LNCAP (cell line): ENCODE data around the gene KRT84.

Source experiments
- CTCF ChIP-seq: fragments of 450-650 bp; IDR thresholded peaks from 2 replicates; pipeline ENCODE4 v1.5.1; 2017; ENCODE audit warnings: mild to moderate bottlenecking

Gene KRT84

DNA sequence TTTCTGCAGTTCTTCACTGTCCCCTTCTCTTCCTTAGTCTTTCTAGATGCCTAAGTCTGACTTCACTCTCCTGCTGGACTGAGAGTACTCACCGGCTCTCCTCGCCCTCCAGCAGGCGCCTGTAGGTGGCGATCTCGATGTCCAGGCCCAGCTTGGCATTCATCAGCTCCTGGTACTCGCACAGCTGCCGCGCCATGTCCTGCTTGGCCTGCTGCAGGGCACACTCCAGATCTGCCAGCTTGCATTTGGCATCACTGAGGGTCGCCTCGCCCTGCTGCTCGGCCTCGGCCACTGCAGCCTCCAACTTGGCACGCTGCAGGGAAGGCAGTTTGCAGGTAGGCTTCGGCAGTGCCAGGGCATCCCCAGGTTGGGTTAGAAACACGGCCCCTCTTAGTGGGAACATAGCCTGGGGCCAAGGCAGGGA, 5.2 kb downstream of the KRT84 start:
- peak; percentile 87 for TF ChIP-seq CTCF

- no peak for TF ChIP-seq CTCF
These were observed 5.9 kb downstream of the KRT84 start for GRCh38 chr12:52379536-52379935.

DNA sequence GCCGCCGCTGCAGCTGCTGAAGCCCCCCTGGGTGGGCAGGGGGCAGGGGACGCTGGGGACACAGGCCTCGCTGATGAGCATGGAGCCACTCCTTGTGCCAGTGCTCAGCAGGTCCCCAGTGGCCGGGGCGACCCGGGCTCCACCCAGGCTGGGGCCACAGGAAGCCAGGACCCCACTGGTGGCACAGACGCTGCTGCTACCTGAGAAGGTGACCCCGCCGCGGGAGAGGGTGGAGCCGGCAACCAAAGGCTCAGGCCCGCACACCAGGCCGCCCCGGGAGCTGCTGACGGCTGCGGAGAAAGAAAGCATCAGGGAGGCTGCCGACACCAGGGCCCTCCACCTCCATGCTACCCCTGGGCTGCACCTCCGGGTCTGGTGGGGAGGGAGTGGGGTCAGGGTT, 7.4 kb downstream of the KRT84 start:
- TF ChIP-seq CTCF, result no peak

GRCh38 chr12:52377266-52377665, 8.2 kb downstream of the KRT84 start:
- no peak for TF ChIP-seq CTCF

- peak; percentile 87 for TF ChIP-seq CTCF
These were observed 13.0 kb downstream of the KRT84 start for GRCh38 chr12:52372216-52373154.

GRCh38 chr12:52371716-52372115, 13.7 kb downstream of the KRT84 start:
- no peak for TF ChIP-seq CTCF

DNA sequence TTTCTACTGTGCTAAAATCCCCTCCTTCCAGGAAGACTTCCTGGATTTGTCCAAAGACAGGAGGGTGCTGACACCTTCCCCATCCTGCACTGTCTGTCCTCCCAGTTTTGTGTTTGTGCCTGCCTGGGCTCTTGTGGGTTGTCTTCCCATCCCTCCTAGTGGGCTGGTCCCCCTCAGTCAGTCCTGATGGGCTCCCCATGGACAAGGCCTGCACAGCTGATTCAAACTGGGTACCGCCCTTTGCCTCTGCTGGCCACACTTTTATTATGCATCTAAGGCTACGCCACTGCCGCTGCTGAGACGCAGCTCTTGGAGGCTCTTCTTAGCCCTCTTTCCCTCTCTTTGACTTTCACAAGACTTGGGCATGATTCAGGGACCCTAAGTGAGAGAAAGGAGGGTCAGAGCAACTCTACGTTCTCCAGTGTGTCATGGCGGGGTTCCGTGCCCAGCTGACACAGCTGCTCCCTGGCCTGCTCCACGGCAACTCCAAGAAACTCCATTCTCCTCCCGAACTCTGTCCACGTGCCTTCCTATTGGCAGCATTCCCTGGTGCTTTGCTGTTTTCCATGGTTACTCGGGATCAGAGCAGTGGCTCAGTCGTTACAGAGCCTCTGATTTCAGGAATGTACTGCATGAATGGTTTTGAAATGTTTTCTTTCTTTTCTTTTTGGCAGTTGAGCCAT, 14.4 kb downstream of the KRT84 start:
- TF ChIP-seq CTCF, result no peak
